ENCODE measurements around the gene RASGRF1.

DNA sequence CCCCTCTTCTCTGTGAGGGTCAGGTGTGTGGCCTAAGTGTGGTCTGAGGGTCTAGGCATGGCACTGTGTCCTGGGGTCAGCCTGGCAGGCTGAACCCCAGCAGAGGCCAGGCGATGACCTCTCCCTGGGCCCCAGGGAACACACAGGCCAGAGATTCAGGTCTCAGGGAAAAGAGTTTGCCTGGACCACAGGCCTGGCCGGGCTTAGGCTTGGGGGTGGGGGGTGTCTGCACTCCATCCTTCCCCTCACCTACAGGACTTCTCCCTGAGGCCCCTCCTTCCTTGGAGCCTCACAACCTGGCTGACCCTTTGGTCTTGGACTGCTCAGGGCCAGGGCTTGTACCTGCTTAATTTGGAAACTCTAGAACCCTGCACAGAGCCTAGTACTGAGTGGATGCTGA is 21.8 kb downstream of the RASGRF1 start:
- TF ChIP-seq POLR2A (IDR thresholded peaks at IDR 0.05) = no peak
- TF ChIP-seq, protein P1, sequence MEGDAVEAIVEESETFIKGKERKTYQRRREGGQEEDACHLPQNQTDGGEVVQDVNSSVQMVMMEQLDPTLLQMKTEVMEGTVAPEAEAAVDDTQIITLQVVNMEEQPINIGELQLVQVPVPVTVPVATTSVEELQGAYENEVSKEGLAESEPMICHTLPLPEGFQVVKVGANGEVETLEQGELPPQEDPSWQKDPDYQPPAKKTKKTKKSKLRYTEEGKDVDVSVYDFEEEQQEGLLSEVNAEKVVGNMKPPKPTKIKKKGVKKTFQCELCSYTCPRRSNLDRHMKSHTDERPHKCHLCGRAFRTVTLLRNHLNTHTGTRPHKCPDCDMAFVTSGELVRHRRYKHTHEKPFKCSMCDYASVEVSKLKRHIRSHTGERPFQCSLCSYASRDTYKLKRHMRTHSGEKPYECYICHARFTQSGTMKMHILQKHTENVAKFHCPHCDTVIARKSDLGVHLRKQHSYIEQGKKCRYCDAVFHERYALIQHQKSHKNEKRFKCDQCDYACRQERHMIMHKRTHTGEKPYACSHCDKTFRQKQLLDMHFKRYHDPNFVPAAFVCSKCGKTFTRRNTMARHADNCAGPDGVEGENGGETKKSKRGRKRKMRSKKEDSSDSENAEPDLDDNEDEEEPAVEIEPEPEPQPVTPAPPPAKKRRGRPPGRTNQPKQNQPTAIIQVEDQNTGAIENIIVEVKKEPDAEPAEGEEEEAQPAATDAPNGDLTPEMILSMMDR (IDR thresholded peaks at IDR 0.05) = no peak
- no peak for TF ChIP-seq EP300 (IDR thresholded peaks at IDR 0.05)

All from ovary (tissue), 3 donors.